Urothelium cell line (cell line): Measurements from ENCODE around the gene TOX2.
A peak's percentile ranks its signal among the peaks of the same experiment; 100 is the strongest.

Source experiments
- DNase-seq: peaks from one replicate; pipeline ENCODE4 v3.0.0; 2011; ENCODE audit warnings: low spot score, mixed read lengths
- FAIRE-seq: peaks from 2 replicates; lab custom pipeline; 2011; peaks lifted over from hg19 to GRCh38; lab: Jason Lieb, UNC

The TOX2 gene

DNA sequence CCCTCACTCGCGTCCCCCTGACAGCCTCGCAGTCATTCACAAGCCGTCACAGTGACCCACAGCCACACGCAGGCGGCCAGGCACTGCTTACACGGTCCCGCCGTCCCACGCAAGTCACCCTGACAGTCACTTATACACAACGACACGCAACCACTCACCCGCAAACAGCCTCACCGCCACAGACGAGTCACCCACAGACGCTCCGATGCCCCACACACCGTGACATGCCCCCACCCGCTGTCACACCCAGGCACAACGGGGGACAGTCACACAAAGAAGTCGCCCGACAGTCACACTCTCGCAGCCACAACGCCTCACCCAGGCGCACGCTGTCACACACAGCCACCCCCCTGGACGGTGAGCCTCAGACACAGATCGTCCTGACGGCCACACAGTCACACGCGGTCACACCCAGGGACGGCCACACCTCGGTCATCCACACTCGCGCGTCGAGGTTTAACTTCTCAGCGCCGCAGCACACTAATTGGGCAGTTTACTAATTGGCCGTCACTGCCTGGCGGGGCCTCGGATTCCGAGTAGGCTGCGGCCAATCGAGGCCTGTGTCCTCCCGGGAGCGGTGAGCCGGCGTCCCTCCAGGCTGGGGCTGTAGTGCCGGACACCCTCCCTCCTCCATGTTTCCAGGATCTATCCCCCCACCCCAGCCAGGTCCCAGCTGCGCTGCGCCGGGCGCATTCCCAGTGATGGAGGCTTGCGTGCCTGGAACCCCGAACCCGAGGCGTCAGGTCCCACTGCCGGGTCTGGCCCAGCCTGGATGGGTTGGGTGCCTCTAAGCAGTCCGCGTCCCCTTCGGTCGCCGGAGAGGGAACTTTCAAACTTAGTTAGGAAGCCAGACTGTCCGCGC lies 790 bp downstream of the TOX2 start:
- FAIRE-seq (peak; percentile 89), DNase-seq (no peak)

DNA sequence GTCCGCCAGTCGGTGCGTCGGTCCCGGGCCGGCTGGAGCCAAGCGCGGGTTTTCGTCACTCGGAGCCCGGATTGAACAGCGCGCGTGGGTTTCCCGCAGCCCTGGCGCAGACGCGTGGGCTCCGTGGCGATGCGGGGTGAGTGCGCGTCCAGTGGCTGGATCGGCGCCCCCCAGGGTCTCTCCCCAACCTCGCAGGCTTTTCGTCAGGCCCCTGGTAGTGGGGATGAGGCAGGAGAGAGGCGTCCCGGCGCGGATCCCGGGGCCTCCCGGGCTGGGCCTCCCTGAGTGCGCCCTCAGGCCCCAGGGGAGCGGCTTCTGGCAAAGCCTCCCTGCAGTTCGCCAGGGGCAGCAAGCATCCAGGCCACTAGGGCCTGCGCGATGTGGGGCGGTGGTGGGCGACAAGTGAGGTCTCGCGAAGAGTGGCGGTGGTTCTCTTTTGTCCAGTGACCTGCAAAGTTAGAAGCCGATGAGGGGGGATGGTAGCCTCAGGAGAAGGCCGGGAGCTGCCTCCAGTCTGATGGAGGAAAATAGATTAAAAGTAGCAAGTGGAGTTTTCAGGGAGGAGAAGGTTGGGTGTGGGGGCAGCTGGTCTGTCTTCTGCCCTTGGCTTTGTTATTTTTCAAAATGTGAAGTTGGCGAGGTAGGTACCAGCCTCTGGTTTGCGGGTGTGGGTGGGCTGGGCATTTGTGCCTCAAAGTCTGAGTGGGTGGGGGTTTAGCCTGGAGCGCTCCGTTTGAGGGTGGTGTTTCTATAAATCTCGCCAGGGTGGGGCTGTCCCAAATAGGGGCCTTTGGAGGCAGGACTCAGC lies 1.6 kb downstream of the TOX2 start:
- FAIRE-seq = no peak

DNA sequence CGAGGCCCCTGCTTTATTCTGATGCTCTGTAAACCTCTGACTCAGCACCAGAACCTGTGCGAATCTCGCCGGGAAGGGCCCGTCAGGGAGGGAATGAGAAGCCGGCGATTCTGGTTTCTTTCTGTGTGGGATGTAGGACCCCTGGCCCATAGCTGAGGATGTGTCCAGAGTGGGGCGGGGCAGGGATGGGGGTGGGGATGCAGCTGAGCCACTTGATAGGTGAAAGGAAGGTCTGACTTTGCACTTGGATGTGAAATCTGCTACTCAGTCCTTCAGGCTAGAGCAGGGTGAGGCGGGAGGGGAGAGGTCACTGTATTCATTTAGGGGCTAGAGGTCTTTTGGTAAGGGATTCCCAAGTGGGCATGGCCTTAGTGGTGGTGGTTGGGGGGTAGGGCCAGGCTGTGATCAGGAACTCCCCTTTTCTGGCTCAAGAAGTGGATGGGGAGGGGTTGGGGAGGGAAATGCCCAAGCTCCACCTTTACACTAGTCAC lies 2.3 kb downstream of the TOX2 start:
- FAIRE-seq = peak; percentile 13
- no peak for DNase-seq

More for the DNA sequence above, 1.6 kb downstream of the TOX2 start:
- no peak for DNase-seq

DNA sequence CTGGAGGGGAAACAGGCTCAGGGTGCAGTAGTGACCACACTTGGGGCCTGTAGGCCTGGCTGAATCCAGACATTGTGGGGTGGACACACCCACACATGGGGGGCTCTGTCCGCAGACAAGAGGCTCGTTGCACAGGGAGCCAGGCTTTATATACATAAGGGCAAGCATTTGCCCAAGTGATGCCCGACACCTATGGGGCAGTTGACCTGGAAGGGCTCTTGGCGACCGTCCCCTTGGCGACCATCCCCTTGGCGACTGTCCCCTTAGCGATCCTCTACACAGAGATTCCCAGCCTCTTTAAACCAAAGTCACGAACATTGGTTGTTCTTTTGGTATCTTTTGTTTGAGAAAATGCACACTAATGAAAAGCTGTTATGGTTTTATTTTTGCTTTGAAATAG lies 2.7 kb downstream of the TOX2 start:
- FAIRE-seq = no peak
- DNase-seq = no peak

DNA sequence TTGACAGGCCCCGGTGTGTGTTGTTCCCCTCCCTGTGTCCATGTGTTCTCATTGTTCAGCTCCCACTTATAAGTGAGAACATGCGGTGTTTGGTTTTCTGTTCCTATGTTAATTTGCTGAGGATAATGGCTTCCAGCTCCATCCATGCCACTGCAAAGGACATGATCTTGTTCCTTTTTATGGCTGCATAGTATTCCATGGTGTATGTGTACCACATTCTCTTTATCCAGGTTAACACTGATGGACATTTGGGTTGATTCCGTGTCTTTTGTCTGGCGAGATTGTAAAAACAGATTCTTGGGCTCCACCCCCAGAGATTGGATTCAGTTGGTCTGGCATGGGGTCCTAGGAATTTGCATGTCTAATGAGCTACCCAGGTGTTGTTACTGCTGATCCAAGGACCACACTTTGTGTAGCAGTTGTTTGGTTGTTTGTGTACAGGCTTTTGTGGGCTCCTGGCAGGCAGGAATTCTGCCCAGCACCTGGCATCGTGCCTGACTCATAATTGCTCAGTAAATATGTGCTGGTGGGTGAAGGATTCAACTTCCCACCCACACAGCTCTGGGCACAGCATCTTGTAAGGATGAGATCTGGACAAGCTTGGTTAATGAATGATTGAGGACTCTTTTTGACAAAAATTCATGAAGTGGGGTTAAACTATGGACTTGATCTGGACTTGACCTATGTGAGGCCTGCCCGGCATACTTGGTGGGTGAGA lies 5.2 kb downstream of the TOX2 start:
- DNase-seq (no peak), FAIRE-seq (no peak)

DNA sequence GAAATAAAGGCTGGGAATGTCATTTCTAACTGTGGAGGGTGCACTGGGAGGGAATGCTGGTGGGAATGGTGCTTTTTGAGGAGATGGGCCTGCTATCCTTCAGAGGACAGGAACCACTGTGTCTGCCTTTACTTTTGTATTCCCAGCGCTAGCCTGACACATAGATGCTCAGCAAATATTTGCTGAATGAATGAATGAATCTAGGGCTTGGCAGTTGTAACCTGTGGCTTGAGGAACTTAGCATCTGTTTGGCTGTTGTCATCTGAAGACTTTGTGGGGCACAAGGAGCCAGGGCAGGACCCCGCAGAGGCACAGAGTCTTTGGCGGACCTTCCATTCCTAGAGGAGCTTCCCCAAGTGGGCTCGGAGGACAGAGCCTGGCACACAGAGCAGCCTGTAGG lies 6.1 kb downstream of the TOX2 start:
- FAIRE-seq (peak; percentile 13), DNase-seq (no peak)

DNA sequence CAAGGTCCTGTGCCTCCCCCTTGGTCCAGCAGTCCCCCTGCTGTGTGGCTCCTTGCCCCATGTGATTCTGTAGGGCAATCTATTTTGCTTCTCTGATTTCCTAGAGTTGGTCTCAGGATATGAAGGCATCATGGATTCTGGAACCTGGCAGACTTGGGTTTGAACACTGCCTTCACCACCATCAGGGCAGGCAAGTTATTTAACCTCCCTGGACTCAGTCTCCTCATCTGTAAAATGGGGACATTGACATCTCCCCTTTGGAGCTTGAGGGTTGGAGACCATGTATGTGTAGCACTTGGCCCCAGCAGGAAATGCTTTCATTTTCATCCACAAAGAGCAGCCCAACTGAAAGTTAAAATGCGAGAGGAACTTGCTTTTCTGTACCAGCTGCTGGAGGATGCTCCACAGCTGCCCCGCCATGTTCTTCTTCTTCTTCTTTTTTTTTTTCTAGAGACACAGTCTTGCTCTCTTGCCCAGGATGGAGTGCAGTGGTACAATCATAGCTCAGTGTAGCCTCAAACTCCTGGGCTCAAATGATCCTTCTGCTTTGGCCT lies 6.7 kb downstream of the TOX2 start:
- FAIRE-seq (no peak), DNase-seq (no peak)

DNA sequence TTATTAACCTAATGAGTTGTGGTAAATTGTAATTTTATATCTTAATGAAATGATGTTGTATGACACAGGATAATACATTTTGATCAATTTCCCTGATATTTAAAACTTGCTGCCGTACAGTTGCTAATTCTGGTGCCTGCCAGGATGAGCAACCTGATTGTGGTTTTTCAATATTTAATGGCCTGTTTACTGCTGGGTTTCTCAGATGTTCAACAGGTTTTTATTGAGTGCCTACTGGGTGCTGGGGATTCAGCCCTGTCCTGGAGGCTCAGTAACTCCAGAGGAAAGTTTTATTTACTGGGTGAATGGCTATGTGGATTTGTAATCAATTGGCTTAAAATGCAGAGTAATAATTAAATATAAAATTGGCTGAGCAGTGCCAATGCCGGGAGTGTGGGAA lies 8.0 kb downstream of the TOX2 start:
- FAIRE-seq (no peak), DNase-seq (no peak)

DNA sequence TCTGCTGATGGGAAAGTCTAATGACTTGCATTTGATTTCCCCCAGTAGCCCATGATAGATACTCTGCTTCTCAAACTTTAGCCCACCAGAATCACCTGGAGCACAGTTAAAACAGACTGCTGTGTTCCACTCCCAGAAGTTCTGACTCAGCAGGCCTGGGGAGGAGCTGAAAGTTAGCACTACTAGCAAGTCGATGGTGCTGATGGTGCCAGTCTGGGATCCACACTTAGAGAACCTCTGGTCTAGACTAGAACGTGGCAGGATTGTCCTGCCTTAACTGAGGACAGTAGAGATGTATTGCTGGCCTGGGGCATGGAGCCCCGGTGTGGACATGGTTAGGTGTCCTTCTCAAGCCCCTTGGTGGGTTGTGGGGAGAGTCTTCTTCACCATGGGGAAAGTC lies 8.7 kb downstream of the TOX2 start:
- FAIRE-seq (no peak), DNase-seq (no peak)

DNA sequence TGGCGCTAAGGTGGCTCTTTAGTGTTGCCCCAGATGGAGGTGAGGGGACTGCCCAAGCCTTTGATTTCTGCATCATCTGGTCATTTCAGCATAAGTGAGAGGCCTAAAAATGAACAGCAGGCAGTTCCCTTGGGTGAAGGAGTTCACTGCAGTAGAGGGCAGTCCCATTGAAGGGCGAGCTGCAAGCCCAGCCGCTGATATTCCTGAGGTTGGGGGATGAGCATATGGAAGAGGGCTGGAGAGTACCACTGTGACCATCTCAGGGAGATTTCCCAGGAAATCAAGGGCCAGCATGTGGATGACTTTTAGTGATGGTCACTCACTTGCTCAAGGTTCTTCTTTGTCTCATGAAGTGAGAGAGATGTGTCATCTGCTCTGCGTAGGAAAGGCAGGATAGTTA lies 9.3 kb downstream of the TOX2 start:
- DNase-seq = no peak
- no peak for FAIRE-seq

DNA sequence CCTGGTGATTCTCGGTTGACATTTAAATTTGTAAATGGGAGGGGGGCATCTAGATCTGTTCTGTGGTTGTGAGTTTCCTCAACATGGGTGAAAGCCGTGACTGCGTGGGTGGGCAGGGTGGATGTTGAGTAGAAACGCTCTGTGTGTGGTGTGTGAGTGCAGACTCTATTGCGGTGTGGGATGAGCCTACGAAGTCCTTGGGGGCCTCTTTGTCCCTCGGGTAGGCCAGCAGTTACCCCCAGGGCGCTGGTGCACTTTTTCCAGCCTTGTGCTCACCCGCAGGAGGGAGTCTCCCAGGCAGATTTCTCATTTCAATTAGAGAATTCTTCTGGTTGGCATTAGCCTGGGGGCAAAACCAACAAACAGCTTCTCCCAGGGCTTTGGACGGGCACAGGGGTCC lies 10.6 kb downstream of the TOX2 start:
- no peak for DNase-seq
- FAIRE-seq = no peak

DNA sequence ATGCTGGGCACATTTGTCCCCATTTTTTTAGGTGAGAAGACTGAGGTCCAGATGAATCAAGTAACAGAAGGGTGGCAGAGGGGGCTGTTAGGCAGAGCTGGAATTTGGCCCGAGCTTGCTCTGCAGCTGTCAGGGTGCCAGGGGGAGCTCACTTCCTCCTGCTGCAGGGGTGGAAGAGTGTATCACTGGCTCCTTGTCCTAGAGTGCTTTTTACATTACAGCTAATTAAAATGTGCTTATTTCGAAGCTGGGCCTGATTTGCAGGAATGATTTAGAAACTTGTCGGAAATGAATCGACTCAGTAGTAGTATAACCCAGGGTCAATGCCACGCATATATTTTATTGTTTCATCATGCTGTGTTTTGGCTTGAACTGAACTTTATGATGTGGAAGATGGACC lies 11.1 kb downstream of the TOX2 start:
- peak; percentile 61 for DNase-seq
- no peak for FAIRE-seq

DNA sequence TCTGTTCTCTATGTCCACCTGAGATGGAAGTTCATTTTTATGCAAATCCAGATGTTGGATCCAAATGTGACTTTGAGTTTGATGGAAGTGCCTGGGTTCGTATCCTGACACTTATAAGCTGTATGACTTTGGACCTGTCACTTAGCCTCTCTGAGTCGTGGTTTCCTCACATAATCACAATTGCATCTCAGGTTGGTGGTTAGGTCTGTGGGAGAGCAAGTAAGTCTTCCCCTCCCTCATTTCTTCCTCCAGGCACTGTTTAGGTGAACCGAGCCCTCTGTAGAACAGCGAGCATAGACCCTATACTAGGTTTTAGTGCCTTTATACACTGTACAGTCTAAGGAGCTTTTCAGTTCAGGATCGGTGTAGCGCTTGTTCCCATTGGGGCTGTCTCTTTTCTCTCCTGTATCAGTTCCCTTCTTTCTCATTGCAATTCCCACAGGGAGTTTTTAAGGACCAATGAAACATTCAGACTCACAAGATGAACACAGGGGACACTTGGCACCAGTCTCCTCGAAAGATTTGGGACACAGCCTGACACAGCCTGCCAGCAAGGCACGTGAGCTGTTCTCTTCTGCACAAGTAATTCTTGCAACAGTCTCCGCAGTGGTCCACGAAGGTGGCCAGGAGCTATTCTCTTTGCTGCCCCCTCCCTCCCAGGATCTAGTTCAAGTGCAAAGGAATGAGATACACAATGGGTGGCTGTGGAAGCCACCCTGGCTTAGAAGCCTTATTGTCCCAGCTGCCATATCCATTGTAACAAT lies 11.8 kb downstream of the TOX2 start:
- DNase-seq (no peak), FAIRE-seq (no peak)

DNA sequence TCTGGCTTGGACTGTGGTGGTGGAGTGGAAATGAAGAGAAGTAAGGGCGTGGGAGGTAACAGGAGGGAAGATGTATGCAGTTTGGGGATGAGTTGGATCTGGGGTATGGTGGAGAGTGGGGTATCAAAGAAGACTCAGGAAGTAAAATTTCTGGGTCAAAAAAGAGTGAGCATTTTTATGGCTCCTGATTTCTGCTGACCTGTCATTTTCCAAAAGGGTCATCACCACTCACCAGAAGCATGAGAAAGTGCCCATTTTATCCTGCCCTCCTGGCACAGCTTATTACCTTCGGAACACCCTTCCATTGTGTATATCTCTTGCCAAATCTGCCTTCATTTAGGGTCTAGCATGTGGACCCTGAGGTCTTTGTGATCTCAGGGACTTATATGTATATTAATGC lies 17.3 kb downstream of the TOX2 start:
- DNase-seq (no peak), FAIRE-seq (no peak)

DNA sequence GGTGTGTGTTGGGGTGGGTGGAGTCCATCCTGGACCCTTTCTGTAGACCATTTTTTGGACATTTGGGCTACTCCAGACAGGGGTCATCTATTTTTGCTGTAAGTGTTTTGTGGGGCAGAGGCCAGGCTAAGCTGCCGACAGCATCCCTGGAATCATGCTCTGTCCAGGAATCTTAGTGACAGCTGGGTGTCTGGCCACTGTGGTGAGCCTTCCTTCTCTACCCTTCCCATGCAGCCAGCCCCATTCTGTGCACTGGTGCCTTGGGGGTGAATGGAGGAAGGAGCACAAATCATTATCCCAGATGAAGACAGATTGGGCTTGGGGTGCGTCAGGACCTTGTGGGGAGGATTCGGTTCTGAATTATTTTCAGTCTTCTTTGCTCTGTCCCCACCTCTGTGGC lies 20.2 kb downstream of the TOX2 start:
- FAIRE-seq = peak; percentile 56
- DNase-seq = no peak

DNA sequence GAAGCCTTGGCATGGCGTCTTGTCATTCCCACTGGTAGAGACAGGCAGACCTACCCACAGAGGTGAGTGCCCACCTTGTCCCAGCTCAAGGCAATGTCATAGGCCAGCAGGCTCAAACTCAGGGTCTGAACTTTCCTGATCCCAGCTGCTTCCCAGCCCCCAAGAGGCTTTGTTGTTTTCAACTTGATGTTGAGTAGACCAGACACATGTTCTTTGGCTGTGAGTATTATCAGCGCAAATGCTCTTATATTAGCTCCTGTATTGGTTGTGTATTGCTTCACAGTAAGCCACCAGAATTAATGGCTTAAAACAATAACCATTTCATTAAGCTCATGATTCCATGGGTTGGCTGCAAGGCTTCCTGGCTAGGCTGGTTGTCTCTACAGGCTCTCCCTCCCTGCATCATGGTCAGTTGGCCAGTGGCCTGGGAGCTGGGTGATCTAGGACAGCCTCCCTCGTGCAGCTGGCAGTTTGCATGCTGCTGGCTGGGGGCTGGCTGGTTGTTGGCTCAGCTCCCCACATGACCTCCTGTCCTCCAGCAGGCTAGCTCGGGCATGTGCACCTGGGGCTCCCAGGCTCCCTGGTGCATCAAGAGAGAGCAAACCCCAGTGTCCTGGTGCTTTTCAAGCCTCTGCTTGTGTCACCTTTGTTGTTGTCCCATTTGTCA lies 21.6 kb downstream of the TOX2 start:
- FAIRE-seq (no peak), DNase-seq (no peak)

DNA sequence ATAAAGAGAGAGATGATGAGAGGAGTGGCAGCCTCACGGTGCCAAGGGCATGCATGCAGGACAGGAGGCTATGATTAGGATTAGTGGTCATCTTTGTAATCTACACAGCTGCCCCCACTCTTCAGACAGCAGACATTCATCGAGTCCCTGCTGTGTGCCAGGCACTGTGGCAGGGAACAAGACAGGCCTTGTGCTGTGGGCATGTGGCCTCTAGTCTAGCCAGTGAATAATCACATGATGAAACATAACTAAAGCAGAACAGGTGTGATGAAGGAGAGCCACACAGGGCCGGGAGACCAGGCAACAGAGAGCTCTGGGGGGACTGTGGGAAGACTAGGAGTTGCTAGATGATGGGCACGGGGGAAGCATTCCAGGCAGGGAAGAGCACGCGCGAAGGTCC lies 22.2 kb downstream of the TOX2 start:
- DNase-seq = no peak

DNA sequence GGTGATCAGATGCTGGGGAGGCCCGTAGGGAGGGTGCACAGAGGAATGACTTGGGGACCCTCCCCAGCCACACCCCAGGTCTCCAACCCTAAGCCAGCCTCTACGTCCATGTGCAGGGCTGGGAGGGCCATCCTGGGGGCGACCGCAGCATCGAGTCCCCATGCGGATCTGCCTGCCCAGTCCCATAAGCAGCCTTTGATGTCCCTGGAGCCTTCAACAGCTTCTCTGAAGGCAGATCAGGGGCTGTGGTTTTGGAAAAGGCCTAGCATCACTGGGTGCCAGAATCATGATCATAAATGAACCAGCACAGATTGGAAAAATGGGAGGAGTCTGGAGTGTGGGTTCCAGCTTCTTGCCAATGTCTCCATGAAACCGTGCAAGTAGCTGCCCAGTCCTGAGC lies 22.9 kb downstream of the TOX2 start:
- FAIRE-seq (no peak), DNase-seq (no peak)

More for the DNA sequence above, 22.2 kb downstream of the TOX2 start:
- FAIRE-seq = peak; percentile 82

DNA sequence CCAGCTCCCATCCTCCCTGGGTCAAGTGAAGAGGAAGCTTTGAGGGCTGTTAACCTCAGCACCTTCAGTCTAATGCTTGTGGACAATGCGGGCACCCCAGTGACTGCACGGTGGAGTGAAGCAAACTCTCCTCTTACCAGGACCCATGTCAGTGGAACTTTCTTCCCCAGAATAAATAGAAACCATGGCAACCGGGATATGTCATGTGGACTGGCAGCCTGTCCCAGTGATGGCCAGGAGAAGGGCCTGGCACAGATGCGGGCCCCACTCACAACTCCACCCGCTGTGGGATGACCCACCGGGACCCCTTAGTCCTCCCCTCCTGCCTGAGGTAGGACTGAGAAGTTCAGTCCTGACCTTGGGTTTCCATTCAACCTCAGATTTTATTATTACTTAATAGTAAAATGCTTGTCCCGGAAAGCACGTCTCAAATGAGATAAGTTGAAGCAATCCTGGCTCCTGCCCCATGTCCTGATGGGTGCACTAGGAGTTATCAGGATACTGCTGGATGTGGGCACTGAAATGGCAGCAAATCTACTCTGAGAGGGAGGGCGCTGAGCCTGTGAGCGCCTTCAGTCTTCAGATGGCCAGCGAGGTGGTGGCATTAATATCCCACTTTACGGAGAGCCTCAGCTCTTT lies 23.5 kb downstream of the TOX2 start:
- DNase-seq (no peak), FAIRE-seq (no peak)
